Thyroid gland (tissue), 4 donors: Measurements from ENCODE around the gene SPRR2E. TPM values are rescaled to one million over a fixed set of nuclear protein-coding genes. Genes with fewer than 3 reads are reported as not detected.
"Not testable (repeated sequence)": the region's sequence is repeated elsewhere in the genome, so short reads cannot be mapped to it uniquely, and the experiment has no call there.

Experiments used
- DNase-seq, 2 donors: peaks; one replicate each; pipeline ENCODE4 v3.0.0-alpha.2; 2019
- H3K27ac ChIP-seq, 3 donors: fragments of 200-600 bp; sonication (generic); 1 replicate in 2 of 3; 2 replicates in 1 of 3; pipeline ENCODE4 v1.5.1; 2016 to 2019; ENCODE audit warnings: mild to moderate bottlenecking in 1 of 3, moderate library complexity in 1 of 3
- H3K27me3 ChIP-seq: fragments of 200-600 bp; sonication (generic); one replicate; pipeline ENCODE4 v1.5.1; 2019
- H3K36me3 ChIP-seq, 2 donors: fragments of 200-600 bp; sonication (generic); one replicate each; pipeline ENCODE4 v1.5.1; 2016 to 2019
- H3K4me1 ChIP-seq, 2 donors: fragments of 200-600 bp; sonication (generic); one replicate each; pipeline ENCODE4 v1.5.1; 2017 to 2019
- H3K4me3 ChIP-seq, 3 donors: fragments of 200-600 bp; sonication (generic); replicated peaks in 1 of 3; 1 replicate in 2 of 3; 2 replicates in 1 of 3; pipeline ENCODE4 v1.5.1; 2016; ENCODE audit warnings: mild to moderate bottlenecking in 1 of 3
- H3K9me3 ChIP-seq: fragments of 200-600 bp; sonication (generic); one replicate; pipeline ENCODE4 v1.5.1; 2017
- POLR2A ChIP-seq, 2 donors: fragments of 450-650 bp; IDR thresholded peaks; one replicate each; pipeline ENCODE4 v1.6.1; 2017; ENCODE audit warnings: antibody characterized with exemption in 2 of 2, mild to moderate bottlenecking in 2 of 2, moderate library complexity in 1 of 2
- WGBS, 2 donors: methylation state at CpG; one replicate each; pipeline ENCODE4 v1.1.5; 2017; 5-methylcytosine and 5-hydroxymethylcytosine counted together
- intact Hi-C: fragments of 100-400 bp; cut with DNase I; formaldehyde crosslinking; loops from one replicate; pipeline ENCODE4 v1.15.1; 2023
- total RNA-seq, 4 donors: library from RNA; depleted of rRNA; stranded (reverse); fragments of >200 nt; gene quantifications; one replicate each; pipeline ENCODE4 v1.2.3, GENCODE V29; 2016
- TF ChIP-seq, protein P1 (sequence below), 6 experiments: fragments of 200-600 bp in 3 of 6; fragments of 450-650 bp in 3 of 6; sonication (generic) in 3 of 6; IDR thresholded peaks; one replicate each; pipeline ENCODE4 v1.5.1; 2016 to 2019; ENCODE audit warnings: antibody characterized with exemption in 6 of 6, mild to moderate bottlenecking in 2 of 6, inconsistent platforms in 1 of 6, moderate library complexity in 1 of 6

The SPRR2E gene
- total RNA-seq, 4 donors from 2014 or later, result not detected

DNA sequence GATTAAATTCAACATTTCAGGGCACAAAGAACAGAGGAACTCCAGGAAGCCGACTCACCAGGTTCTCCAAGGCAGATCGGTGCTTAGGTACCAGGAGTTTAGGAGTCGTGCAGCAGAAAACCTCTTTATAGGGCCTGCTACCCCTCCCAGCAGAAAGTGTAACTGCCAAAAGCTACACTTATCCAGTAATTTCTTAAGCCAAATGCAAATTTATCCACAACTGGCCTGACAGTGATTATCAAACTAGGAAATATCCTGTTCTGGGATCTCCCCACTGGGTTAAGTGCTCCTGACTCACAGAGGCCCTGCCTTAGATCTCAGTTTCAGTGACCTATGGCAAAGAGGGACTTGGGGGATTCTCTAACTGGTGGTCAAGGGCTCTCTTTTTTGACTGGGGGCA, 19.1 kb upstream of the SPRR2E start, which contains the start of gene SPRR2F:
Gene SPRR2F (minus strand): TSS at position 101 of the 400 bp plus-strand sequence. CDS start 783 bp downstream, outside the sequence.
- intact Hi-C loops, result no loop called here
- TF ChIP-seq POLR2A (IDR thresholded peaks at IDR 0.05), result no peak
- TF ChIP-seq, protein P1, sequence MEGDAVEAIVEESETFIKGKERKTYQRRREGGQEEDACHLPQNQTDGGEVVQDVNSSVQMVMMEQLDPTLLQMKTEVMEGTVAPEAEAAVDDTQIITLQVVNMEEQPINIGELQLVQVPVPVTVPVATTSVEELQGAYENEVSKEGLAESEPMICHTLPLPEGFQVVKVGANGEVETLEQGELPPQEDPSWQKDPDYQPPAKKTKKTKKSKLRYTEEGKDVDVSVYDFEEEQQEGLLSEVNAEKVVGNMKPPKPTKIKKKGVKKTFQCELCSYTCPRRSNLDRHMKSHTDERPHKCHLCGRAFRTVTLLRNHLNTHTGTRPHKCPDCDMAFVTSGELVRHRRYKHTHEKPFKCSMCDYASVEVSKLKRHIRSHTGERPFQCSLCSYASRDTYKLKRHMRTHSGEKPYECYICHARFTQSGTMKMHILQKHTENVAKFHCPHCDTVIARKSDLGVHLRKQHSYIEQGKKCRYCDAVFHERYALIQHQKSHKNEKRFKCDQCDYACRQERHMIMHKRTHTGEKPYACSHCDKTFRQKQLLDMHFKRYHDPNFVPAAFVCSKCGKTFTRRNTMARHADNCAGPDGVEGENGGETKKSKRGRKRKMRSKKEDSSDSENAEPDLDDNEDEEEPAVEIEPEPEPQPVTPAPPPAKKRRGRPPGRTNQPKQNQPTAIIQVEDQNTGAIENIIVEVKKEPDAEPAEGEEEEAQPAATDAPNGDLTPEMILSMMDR (IDR thresholded peaks at IDR 0.05), result no peak
- Histone ChIP-seq H3K36me3 (no peaks in the 10 kb centered on the region), H3K27ac (no peak within 1 kb of the TSS), H3K4me3 (no peak within 1 kb of the TSS), H3K9me3 (no peaks in the 10 kb centered on the region), H3K4me1 (no peaks in the 10 kb centered on the region), H3K27me3 (no peaks in the 10 kb centered on the region)
- no peak for DNase-seq
- WGBS, 2 donors, result 78 to 80% methylated on average over 3 of the region's 3 CpGs

DNA sequence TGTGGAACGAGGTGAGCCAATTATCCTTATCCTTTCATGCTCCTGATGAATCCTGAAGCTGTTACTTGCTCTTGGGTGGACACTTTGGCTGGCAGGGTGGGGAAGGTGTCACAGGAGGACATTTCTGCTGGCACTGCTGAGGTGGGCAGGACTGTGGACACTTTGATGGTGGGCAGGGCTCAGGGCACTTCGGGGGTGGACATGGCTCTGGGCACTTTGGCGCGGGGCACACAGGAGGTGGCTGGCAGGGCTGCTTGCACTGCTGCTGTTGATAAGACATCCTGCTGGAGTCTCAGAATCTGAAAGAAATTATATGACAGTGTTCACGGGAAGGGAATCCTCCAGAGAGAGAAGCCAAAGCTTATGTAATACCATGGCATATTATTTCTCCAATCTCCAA, 18.1 kb upstream of the SPRR2E start:
- H3K36me3 ChIP-seq, H3K27ac ChIP-seq, H3K4me1 ChIP-seq, H3K4me3 ChIP-seq, H3K9me3 ChIP-seq, H3K27me3 ChIP-seq, intact Hi-C loops, DNase-seq: not testable (repeated sequence)
- WGBS, 2 donors, result 61 to 82% methylated on average over 5 of the region's 5 CpGs

DNA sequence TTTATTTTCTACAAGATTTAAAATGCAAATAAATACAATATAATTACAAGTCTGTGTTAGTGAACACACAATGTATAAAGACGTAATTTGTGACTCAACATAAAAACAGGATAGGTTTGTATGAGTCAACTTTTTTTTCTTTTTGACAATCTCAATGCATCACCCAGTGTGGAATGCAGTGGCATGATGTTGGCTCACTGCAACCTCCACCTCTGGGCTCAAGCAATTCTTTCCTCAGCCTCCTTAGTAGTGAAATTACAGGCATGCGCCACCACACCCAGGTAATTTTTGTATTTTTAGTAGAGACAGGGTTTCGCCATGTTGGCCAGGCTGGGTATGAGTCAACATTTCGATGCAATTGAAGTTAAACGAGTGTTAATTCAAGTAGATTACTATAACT, 5.9 kb upstream of the SPRR2E start:
- intact Hi-C loops, result no loop called here
- no peaks in the 10 kb centered on the region for H3K36me3 ChIP-seq
- H3K27ac ChIP-seq, result no peak overlapping the region
- TF ChIP-seq, protein P1 (IDR thresholded peaks at IDR 0.05), result no peak
- TF ChIP-seq POLR2A (IDR thresholded peaks at IDR 0.05), result no peak
- WGBS, 2 donors, result 92 to 96% methylated on average over 5 of the region's 5 CpGs
- no peak overlapping the region for H3K4me3 ChIP-seq
- no peaks in the 10 kb centered on the region for H3K9me3 ChIP-seq
- no peaks in the 10 kb centered on the region for H3K4me1 ChIP-seq
- DNase-seq, result no peak
- H3K27me3 ChIP-seq, result no peaks in the 10 kb centered on the region

DNA sequence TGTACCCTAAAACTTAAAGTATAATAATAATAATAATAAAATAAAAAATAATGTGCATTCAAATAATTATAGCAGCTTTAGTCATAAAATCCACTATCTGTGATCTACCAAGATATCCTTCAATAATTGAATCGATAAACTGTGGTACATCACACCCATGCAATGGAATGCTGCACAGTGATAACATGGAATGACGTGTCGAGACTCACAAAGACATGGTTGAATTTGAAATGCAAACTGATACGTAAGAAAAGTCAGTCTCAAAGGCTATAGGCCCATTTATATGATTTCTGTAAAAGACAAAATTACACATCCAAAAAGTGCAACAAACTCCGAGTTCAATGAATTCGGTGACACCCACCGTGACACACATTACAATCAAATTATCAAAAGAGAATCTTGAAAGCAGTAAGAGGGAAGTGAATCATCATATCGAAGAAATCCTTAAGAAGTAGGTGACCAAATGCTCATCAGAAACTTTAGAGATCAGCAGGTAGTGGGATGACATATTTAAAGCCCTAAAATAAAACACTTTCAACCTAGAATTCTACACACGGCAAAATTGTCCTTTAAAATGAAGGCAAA, 5.2 kb upstream of the SPRR2E start:
- Histone ChIP-seq H3K9me3 (no peaks in the 10 kb centered on the region), H3K27me3 (no peaks in the 10 kb centered on the region), H3K4me1 (no peaks in the 10 kb centered on the region), H3K36me3 (no peaks in the 10 kb centered on the region), H3K27ac (no peak overlapping the region), H3K4me3 (no peak overlapping the region)
- 87 to 90% methylated on average over 9 of the region's 9 CpGs for WGBS, 2 donors
- TF ChIP-seq, protein P1 (IDR thresholded peaks at IDR 0.05), result no peak
- TF ChIP-seq POLR2A (IDR thresholded peaks at IDR 0.05), result no peak
- DNase-seq, result no peak
- intact Hi-C loops, result no loop called here

DNA sequence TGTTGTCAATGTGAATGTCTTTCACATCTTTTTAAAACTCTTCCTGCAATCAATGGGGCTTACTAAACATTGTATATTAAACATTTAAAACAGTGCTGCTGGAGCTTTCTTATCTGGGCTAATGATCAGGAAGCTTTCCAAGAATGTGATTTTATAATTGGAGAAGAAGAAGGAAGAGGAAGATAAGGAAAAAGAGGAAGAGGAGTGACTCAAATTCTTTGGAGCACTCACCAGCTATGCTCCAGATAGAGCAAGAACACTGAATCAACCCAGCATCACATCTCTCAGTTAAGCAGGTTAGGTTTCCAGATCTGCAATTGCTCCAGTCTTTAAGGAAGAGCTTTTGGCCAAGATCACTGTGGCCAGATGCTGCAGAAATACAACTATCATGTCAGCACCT, 1.4 kb upstream of the SPRR2E start:
- no peaks in the 10 kb centered on the region for H3K27me3 ChIP-seq
- H3K36me3 ChIP-seq, result no peaks in the 10 kb centered on the region
- no peaks in the 10 kb centered on the region for H3K9me3 ChIP-seq
- no peak overlapping the region for H3K4me3 ChIP-seq
- intact Hi-C loops, result no loop called here
- H3K4me1 ChIP-seq, result no peaks in the 10 kb centered on the region
- DNase-seq, result no peak
- no peak overlapping the region for H3K27ac ChIP-seq
- TF ChIP-seq POLR2A (IDR thresholded peaks at IDR 0.05), result no peak
- TF ChIP-seq, protein P1 (IDR thresholded peaks at IDR 0.05), result no peak

DNA sequence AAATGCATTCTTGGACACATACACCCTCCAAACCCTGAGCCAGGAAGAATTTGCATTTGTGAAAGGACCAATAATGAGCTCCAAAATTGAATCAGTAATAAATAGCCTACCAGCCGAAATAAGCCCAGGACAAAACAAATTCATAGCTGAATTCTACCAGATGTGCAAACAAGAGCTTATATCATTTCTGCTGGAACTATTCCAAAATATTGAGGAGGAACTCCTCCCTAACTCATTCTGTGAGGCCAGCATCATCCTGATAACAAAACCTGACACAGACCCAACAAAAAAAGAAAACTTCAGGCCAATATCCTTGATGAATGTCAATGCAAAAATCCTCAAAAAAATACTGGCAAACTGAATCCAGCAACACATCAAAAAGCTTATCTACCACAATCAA, 6.7 kb downstream of the SPRR2E start:
- H3K4me3 ChIP-seq, result no peak overlapping the region
- H3K27ac ChIP-seq, result no peak overlapping the region
- H3K36me3 ChIP-seq, result no peaks in the 10 kb centered on the region
- DNase-seq, result no peak
- no peaks in the 10 kb centered on the region for H3K27me3 ChIP-seq
- no peaks in the 10 kb centered on the region for H3K9me3 ChIP-seq
- 91 to 95% methylated on average over 1 of the region's 1 CpG for WGBS, 2 donors
- no peaks in the 10 kb centered on the region for H3K4me1 ChIP-seq
- TF ChIP-seq POLR2A (IDR thresholded peaks at IDR 0.05), result no peak
- TF ChIP-seq, protein P1 (IDR thresholded peaks at IDR 0.05), result no peak
- intact Hi-C loops, result no loop called here
